GM12801 (cell line): Measurements from ENCODE around the gene CDKL2.

Source experiments
- CTCF ChIP-seq: IDR thresholded peaks from one replicate; pipeline ENCODE4 v1.5.1; 2011; ENCODE audit warnings: control low read depth; ENCODE audit not compliant: insufficient read length; ENCODE audit errors: extremely low read depth

CDKL2 gene

GRCh38 chr4:75671802-75672421, 41.6 kb upstream of the CDKL2 start:
- no peak for TF ChIP-seq CTCF

GRCh38 chr4:75668596-75668995, 38.3 kb upstream of the CDKL2 start:
- TF ChIP-seq CTCF: no peak

GRCh38 chr4:75666299-75666698, 36.0 kb upstream of the CDKL2 start:
- TF ChIP-seq CTCF: no peak

GRCh38 chr4:75662626-75663025, 32.3 kb upstream of the CDKL2 start:
- no peak for TF ChIP-seq CTCF

- TF ChIP-seq CTCF: no peak
Measured at GRCh38 chr4:75660491-75660890, 30.2 kb upstream of the CDKL2 start.

- no peak for TF ChIP-seq CTCF
Measured at GRCh38 chr4:75659512-75660031, 29.2 kb upstream of the CDKL2 start.

- TF ChIP-seq CTCF: no peak
Measured at GRCh38 chr4:75658876-75659275, 28.5 kb upstream of the CDKL2 start.
